Activated CD4-positive, CD25-positive, alpha-beta regulatory T cell treated with anti-CD3 and anti-CD28 coated beads, Interleukin-2, amount 50 U/mL, for 72 hours (primary cell): ENCODE results near the gene DLX5.

Experiments used
- DNase-seq: peaks from one replicate; pipeline ENCODE4 v3.0.0; 2021

The DLX5 gene

GRCh38 chr7:97017192-97018125 lies 7.2 kb downstream of the DLX5 start:
- no peak for DNase-seq

GRCh38 chr7:97016381-97017191 lies 8.0 kb downstream of the DLX5 start:
- no peak for DNase-seq

GRCh38 chr7:97015756-97016380 lies 8.8 kb downstream of the DLX5 start:
- no peak for DNase-seq

- no peak for DNase-seq
Measured at GRCh38 chr7:97015279-97015678, 9.4 kb downstream of the DLX5 start.

- no peak for DNase-seq
Measured at GRCh38 chr7:97014145-97014750, 10.4 kb downstream of the DLX5 start.

- no peak for DNase-seq
Measured at GRCh38 chr7:97013845-97014134, 10.8 kb downstream of the DLX5 start.

GRCh38 chr7:97013134-97013844 lies 11.3 kb downstream of the DLX5 start:
- no peak for DNase-seq

GRCh38 chr7:97012365-97013133 lies 12.1 kb downstream of the DLX5 start:
- DNase-seq = no peak

- no peak for DNase-seq
Measured at GRCh38 chr7:97011536-97012364, 12.9 kb downstream of the DLX5 start.

GRCh38 chr7:97011104-97011503 lies 13.5 kb downstream of the DLX5 start:
- no peak for DNase-seq

- DNase-seq = no peak
Measured at GRCh38 chr7:97009753-97010732, 14.6 kb downstream of the DLX5 start.

GRCh38 chr7:97008275-97008917 lies 16.2 kb downstream of the DLX5 start:
- DNase-seq = no peak

- no peak for DNase-seq
Measured at GRCh38 chr7:97007583-97007861, 17.1 kb downstream of the DLX5 start.

- no peak for DNase-seq
Measured at GRCh38 chr7:97006816-97007582, 17.6 kb downstream of the DLX5 start.

GRCh38 chr7:97006055-97006815 lies 18.4 kb downstream of the DLX5 start:
- DNase-seq = no peak

- DNase-seq = no peak
Measured at GRCh38 chr7:97005183-97006054, 19.2 kb downstream of the DLX5 start, which contains the start of gene DLX6. Gene DLX6 (plus strand): TSS chr7:97005553. CDS start chr7:97005978, 425 bp downstream.
